OCI-LY3 (cell line): ENCODE data around the gene ST6GALNAC6.

ENCODE experiments used
- H2AFZ ChIP-seq: fragments of 200-600, 300-600 bp; shearing (Covaris generic); 2 replicates; pipeline ENCODE4 v1.6.0; 2014; ENCODE audit warnings: antibody characterized with exemption, low read depth, low read length
- H3K27ac ChIP-seq: fragments of 200-600, 300-600 bp; sonication (generic); 2 replicates; pipeline ENCODE4 v1.5.1; 2014; ENCODE audit warnings: mild to moderate bottlenecking, low read length, moderate library complexity, mixed read lengths
- H3K27me3 ChIP-seq: fragments of 200-600, 300-600 bp; sonication (generic); 2 replicates; pipeline ENCODE4 v1.6.1; 2014; ENCODE audit warnings: low read depth, low read length, mixed read lengths
- H3K36me3 ChIP-seq: fragments of 200-600, 300-600 bp; sonication (generic); replicated peaks from 2 replicates; pipeline ENCODE3; 2014; ENCODE audit warnings: low read depth, low read length, mixed read lengths
- H3K4me1 ChIP-seq: fragments of 300-600, 200-600 bp; sonication (generic); 2 replicates; pipeline ENCODE4 v1.6.1; 2014; ENCODE audit warnings: low read length, mixed read lengths
- H3K4me2 ChIP-seq: fragments of 200-600, 300-600 bp; sonication (generic); 2 replicates; pipeline ENCODE4 v1.6.1; 2014; ENCODE audit warnings: low read length, mixed read lengths
- H3K4me3 ChIP-seq: fragments of 300-600, 200-600 bp; sonication (generic); 2 replicates; pipeline ENCODE4 v1.5.1; 2014; ENCODE audit warnings: antibody characterized with exemption, mild to moderate bottlenecking, low read length, moderate library complexity
- H3K79me2 ChIP-seq: fragments of 300-600, 200-600 bp; shearing (Covaris generic); 2 replicates; pipeline ENCODE4 v1.6.1; 2014; ENCODE audit warnings: mild to moderate bottlenecking, low read length, mixed read lengths
- H3K9ac ChIP-seq: fragments of 300-600, 200-600 bp; shearing (Covaris generic); 2 replicates; pipeline ENCODE4 v1.6.0; 2014; ENCODE audit warnings: mild to moderate bottlenecking, low read length, moderate library complexity
- H3K9me3 ChIP-seq: fragments of 200-600, 300-600 bp; shearing (Covaris generic); 2 replicates; pipeline ENCODE4 v1.6.1; 2014; ENCODE audit warnings: low read length, mixed read lengths; ENCODE audit not compliant: insufficient read depth
- H4K20me1 ChIP-seq: fragments of 200-600, 300-600 bp; sonication (generic); 2 replicates; pipeline ENCODE4 v1.6.1; 2016; ENCODE audit warnings: low read length, mixed read lengths; ENCODE audit not compliant: insufficient read depth
- EZH2phosphoT487 ChIP-seq: fragments of 200-600 bp; shearing (Covaris generic); IDR thresholded peaks from 2 replicates; pipeline ENCODE4 v1.6.1; 2018; ENCODE audit warnings: antibody characterized with exemption, mixed run types, low read depth
- TF ChIP-seq, protein P1 (sequence below): fragments of 200-600, 300-600 bp; sonication (generic); IDR thresholded peaks from 2 replicates; pipeline ENCODE4 v1.5.1; 2014; ENCODE audit warnings: antibody characterized with exemption, low read length, low read depth

The ST6GALNAC6 gene

DNA sequence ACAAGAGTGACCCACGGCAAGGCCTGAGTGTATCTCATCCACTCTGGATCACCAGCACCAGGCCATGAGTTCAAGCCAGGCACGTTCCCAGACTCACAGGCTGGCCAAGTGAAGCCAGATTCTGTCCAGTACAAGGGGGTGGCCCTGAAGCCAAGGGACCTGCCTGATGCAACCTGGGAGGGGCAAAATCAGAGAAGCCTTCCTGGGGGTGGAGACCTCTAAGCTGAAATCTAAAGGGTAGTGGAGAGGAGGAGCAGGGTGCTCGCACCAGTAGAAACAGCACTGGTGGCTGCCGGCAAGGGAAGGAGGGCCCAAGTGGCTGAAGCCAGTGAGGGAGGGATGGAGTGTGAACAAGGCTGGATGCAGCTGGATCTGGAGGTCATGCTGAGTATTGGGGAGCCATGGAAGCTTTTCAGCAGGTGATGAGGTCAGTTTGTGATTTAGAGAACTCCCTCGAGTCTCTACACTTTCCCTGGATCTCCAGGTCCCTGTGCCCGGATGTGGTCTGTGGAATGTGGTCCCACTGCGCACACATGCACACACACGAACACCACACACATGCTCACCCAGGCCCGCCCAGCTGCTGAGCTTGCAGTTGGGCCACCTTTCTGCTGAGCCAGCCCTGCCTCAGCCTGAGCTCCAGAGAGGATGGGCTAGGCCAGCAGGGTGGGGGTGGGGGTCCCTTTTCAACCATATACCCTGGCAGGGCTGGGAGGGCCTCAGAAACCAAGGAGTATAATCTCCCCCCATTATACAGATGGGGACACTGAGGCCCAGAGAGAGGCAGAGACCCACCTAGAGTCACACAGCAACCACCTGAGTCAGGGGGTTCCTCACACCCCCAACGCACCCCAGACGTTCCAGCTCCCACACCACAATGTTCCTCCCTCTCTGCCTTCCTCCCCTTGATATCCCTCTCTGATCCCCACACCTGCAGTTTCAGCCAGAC is 29.5 kb upstream of the ST6GALNAC6 start:
- 0 out of 2 replicates have a peak, but pooled peaks cover 4% of the 10 kb centered on the region for H4K20me1 ChIP-seq
- no peaks in the 10 kb centered on the region for H3K9me3 ChIP-seq
- peaks cover 21% of the 10 kb centered on the region for H3K4me1 ChIP-seq
- no peak overlapping the region for H3K27ac ChIP-seq
- no peaks in the 10 kb centered on the region for H3K36me3 ChIP-seq
- TF ChIP-seq, protein P1, sequence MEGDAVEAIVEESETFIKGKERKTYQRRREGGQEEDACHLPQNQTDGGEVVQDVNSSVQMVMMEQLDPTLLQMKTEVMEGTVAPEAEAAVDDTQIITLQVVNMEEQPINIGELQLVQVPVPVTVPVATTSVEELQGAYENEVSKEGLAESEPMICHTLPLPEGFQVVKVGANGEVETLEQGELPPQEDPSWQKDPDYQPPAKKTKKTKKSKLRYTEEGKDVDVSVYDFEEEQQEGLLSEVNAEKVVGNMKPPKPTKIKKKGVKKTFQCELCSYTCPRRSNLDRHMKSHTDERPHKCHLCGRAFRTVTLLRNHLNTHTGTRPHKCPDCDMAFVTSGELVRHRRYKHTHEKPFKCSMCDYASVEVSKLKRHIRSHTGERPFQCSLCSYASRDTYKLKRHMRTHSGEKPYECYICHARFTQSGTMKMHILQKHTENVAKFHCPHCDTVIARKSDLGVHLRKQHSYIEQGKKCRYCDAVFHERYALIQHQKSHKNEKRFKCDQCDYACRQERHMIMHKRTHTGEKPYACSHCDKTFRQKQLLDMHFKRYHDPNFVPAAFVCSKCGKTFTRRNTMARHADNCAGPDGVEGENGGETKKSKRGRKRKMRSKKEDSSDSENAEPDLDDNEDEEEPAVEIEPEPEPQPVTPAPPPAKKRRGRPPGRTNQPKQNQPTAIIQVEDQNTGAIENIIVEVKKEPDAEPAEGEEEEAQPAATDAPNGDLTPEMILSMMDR, result no peak
- no peak for TF ChIP-seq EZH2phosphoT487
- H3K9ac ChIP-seq, result no peak overlapping the region
- peaks cover 40% of the 10 kb centered on the region for H3K27me3 ChIP-seq
- no peak overlapping the region for H3K4me2 ChIP-seq
- no peak overlapping the region for H3K4me3 ChIP-seq
- H2AFZ ChIP-seq, result no peak overlapping the region
- H3K79me2 ChIP-seq, result no peaks in the 10 kb centered on the region

DNA sequence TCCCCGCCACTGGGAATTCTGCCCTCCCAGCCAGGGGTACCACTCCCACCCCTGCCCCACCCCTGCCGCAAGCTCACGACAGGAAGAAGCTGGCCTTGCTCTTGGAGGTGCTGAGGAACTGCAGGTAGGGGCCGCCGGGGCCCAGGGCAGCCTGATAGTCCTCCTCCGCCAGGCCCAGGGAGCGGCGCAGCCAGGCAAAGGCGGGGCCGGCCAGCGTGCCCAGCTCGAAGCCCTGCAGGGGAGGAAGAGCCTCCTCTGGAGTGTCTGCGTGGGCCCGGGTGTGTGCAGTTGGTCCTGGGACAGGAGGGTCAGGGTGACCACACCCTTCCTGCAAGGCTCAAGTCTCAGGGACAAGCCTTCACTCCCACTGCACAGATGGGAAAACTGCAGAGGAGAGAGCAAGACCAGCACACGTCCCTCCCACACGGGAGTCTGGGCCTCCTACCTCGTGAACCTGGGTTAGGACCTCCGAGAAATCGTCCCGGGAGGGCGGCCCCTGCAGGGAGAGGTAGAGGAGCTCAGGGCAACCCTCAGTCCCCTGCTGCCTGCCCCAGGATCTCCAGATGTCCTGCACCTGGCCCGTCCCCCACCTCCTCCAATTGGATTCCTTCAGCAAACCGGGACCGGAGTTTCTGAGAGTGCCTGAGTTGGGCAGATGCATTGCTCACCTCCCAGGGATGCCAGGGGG is 28.7 kb upstream of the ST6GALNAC6 start:
- Histone ChIP-seq H3K9me3 (no peaks in the 10 kb centered on the region), H3K4me3 (peak overlapping the region; percentile 77; the same call in 1 of the 2 replicates), H3K4me1 (peaks cover 21% of the 10 kb centered on the region), H2AFZ (no peak overlapping the region), H3K9ac (no peak overlapping the region), H3K36me3 (no peaks in the 10 kb centered on the region), H3K27me3 (peaks cover 40% of the 10 kb centered on the region), H3K79me2 (no peaks in the 10 kb centered on the region), H3K27ac (no peak overlapping the region), H3K4me2 (peak overlapping the region; percentile 82), H4K20me1 (0 out of 2 replicates have a peak, but pooled peaks cover 4% of the 10 kb centered on the region)
- TF ChIP-seq, protein P1, result no peak
- no peak for TF ChIP-seq EZH2phosphoT487

DNA sequence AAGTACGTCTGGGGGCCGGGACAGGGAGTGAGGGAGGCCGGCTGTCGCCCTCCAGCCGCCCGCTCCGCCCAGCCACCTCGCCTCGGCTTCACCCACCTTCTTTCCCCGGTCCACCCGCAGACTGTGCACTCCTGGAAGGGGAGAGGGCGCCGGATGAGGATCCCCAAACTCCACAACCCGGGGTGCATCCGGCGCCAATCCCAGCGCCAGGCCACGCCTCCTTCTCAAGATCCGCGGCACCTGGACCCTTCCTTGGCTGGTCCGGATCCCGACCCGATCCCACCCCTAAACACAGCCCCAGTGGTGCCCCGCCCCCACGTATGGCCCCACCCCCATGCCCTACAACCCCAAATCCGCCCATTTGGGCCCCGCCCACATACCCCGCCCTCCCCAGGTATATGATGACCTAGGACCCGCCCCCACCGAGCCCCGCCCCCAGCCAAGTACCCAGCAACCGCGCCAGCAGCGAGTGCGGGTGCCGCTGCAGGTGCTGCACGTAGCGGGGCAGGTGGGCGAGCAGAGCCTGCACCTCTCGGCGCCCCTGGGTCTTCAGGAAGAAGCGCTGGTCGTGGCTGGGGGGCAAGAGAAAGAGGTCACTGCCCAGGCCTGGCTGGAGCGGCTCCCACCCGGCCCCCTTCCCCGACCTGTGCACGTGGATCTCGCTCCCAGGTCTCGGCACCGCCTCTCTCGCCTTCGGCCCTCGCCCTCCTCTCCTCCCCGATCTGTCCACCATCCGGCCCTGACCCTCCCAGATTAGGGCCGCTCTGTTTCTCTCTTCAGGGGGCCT is 28.0 kb upstream of the ST6GALNAC6 start:
- H3K4me3 ChIP-seq, result peak overlapping the region; percentile 77
- 0 out of 2 replicates have a peak, but pooled peaks cover 4% of the 10 kb centered on the region for H4K20me1 ChIP-seq
- no peaks in the 10 kb centered on the region for H3K36me3 ChIP-seq
- H3K4me1 ChIP-seq, result peaks cover 21% of the 10 kb centered on the region
- no peaks in the 10 kb centered on the region for H3K79me2 ChIP-seq
- peak overlapping the region; percentile 82 for H3K4me2 ChIP-seq
- no peak for TF ChIP-seq EZH2phosphoT487
- TF ChIP-seq, protein P1, result no peak
- no peaks in the 10 kb centered on the region for H3K9me3 ChIP-seq
- H3K9ac ChIP-seq, result peak overlapping the region; percentile 40
- no peak overlapping the region for H3K27ac ChIP-seq
- no peak overlapping the region for H2AFZ ChIP-seq
- peaks cover 40% of the 10 kb centered on the region for H3K27me3 ChIP-seq
